Activated naive CD4-positive, alpha-beta T cell treated with anti-CD3 and anti-CD28 coated beads for 36 hours (primary cell): ENCODE results near the gene LDHD. TPM values are rescaled to one million over a fixed set of nuclear protein-coding genes. Genes with fewer than 3 reads are reported as not detected.

ENCODE experiments used
- CTCF ChIA-PET: fragments of 350-600 bp; sonication (Branson Sonifier 250); formaldehyde crosslinking; loops from one replicate; lab custom pipeline; 2021; ENCODE audit warnings: antibody characterized with exemption; lab: Charles Lee
- DNase-seq: peaks from one replicate; pipeline ENCODE4 v3.0.0-alpha.2; 2020
- H3K27ac Mint-ChIP-seq: one replicate; pipeline ENCODE4 v1.8.0; 2021; ENCODE audit warnings: mild to moderate bottlenecking, mixed read lengths
- H3K27me3 Mint-ChIP-seq: one replicate; pipeline ENCODE4 v1.8.0; 2021; ENCODE audit warnings: low read depth, mixed read lengths
- H3K36me3 Mint-ChIP-seq: one replicate; pipeline ENCODE4 v1.8.0; 2021; ENCODE audit warnings: low read depth, mixed read lengths
- H3K4me1 Mint-ChIP-seq: one replicate; pipeline ENCODE4 v1.8.0; 2021; ENCODE audit warnings: low read depth, mixed read lengths
- H3K4me3 Mint-ChIP-seq: one replicate; pipeline ENCODE4 v1.8.0; 2021; ENCODE audit warnings: mild to moderate bottlenecking, moderate library complexity, mixed read lengths
- H3K9me3 Mint-ChIP-seq: one replicate; pipeline ENCODE4 v1.8.0; 2021; ENCODE audit warnings: mixed read lengths
- intact Hi-C: fragments of 100-400 bp; cut with micrococcal nuclease; formaldehyde crosslinking; loops from one replicate; pipeline ENCODE4 v1.15.1; 2023
- total RNA-seq, 2 experiments: library from RNA; stranded (reverse); gene quantifications; one replicate each; pipeline ENCODE4 v1.2.3, GENCODE V29; 2021

Gene LDHD
- total RNA-seq, 2 experiments from 2014 or later = 0.33 to 0.42 TPM

DNA sequence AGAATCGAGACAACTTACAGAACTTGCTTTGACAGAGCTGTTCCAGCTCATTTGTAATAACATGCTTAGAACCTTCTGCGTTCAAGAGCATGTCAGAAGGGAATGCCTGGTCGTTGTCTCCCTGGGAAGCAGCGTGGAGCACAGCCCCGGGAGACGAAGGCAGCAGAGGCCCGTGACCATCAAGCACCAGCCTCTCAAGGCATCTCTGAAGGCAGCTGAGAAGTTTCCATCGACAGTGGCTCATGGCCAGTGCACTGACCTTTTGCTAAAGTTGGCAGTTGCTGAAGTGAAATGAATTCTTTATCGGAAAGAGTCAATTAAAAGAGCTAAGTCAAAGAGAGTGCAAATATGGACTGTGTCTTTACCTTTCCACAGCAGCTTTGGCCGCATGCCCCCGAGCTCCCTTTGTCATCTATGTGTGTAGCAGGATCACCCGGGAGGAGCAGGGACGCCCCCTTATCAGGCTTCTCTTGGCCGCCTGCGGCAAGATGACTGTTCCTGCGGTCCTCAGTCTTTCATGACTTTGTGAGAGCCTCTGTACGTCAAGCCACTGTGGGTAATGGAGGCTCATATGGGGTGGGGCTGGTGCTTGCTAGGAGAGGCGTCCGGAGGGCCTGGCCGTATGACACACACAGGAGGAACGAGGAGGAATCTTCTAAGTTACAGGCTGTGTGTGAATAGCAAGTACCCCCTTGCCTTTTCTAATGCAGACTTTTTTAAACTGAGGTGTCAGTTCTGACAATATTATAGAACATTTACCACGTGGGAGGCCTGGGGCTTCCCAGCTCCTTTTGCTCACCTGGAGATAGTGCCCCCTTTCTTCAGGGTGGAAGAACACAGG lies 54.2 kb downstream of the LDHD start:
- H3K4me1 Mint-ChIP-seq = peaks cover 23% of the 10 kb centered on the region
- no peak overlapping the region for H3K4me3 Mint-ChIP-seq
- CTCF ChIA-PET = interaction anchor here (1.0 to 4.8 kb wide), 4 partner anchors 11 to 64 kb away, joined by 3 to 23 read pairs (median 4); no protein-coding TSS in a partner anchor
- H3K27ac Mint-ChIP-seq = no peak overlapping the region
- no peak for DNase-seq
- H3K27me3 Mint-ChIP-seq = no peaks in the 10 kb centered on the region
- H3K36me3 Mint-ChIP-seq = no peaks in the 10 kb centered on the region
- H3K9me3 Mint-ChIP-seq = no peaks in the 10 kb centered on the region
- intact Hi-C loops = no loop called here

Other genes with a start within 250 kb of the LDHD start
- 10 to 100 TPM; 47.8 to 55.6 TPM for gene WDR59, start 131.7 kb downstream of the LDHD start, total RNA-seq
- gene ZNRF1, start 117.8 kb downstream of the LDHD start, total RNA-seq = 10 to 100 TPM; 35.3 to 35.7 TPM
- 10 to 100 TPM; 20.2 to 20.9 TPM for gene ZFP1, start 31.7 kb upstream of the LDHD start, total RNA-seq
- gene CTRB2, start 90.4 kb upstream of the LDHD start, total RNA-seq = not detected
- not detected for gene CTRB1, start 102.2 kb upstream of the LDHD start, total RNA-seq
- gene BCAR1, start 134.8 kb upstream of the LDHD start, total RNA-seq = under 1 TPM; 0.67 to 0.81 TPM